DOHH2 (cell line): ENCODE results near the gene PRKN.

Source experiments
- H3F3A ChIP-seq: fragments of 200-600 bp; sonication (generic), shearing (Covaris generic); 2 replicates; pipeline ENCODE4 v1.6.0; 2016; ENCODE audit warnings: antibody characterized with exemption, mild to moderate bottlenecking; ENCODE audit not compliant: control insufficient read depth, insufficient read depth
- H3K27ac ChIP-seq: fragments of 200-600 bp; sonication (generic); 2 replicates; pipeline ENCODE4 v1.5.1; 2014; ENCODE audit warnings: low read depth, mild to moderate bottlenecking, low read length, moderate library complexity
- H3K27me3 ChIP-seq: fragments of 200-600 bp; sonication (generic); 2 replicates; pipeline ENCODE4 v1.6.1; 2014; ENCODE audit warnings: mild to moderate bottlenecking, low read length, mixed read lengths; ENCODE audit not compliant: control insufficient read depth
- H3K36me3 ChIP-seq: fragments of 200-600 bp; sonication (generic); 2 replicates; pipeline ENCODE4 v1.6.1; 2014; ENCODE audit warnings: mild to moderate bottlenecking, low read length, moderate library complexity, mixed read lengths; ENCODE audit not compliant: control insufficient read depth
- H3K4me1 ChIP-seq: fragments of 200-600 bp; sonication (generic); 2 replicates; pipeline ENCODE4 v1.6.1; 2014; ENCODE audit warnings: mild to moderate bottlenecking, low read length, mixed read lengths; ENCODE audit not compliant: control insufficient read depth
- H3K4me2 ChIP-seq: fragments of 200-600 bp; sonication (generic); 2 replicates; pipeline ENCODE4 v1.6.0; 2014; ENCODE audit warnings: mild to moderate bottlenecking, low read length, moderate library complexity
- H3K4me3 ChIP-seq: fragments of 200-600 bp; sonication (generic); 2 replicates; pipeline ENCODE4 v1.5.1; 2014; ENCODE audit warnings: mild to moderate bottlenecking, low read length, mixed read lengths
- H3K79me2 ChIP-seq: fragments of 200-600 bp; sonication (generic); 2 replicates; pipeline ENCODE4 v1.6.1; 2014; ENCODE audit warnings: mild to moderate bottlenecking, low read length, mixed read lengths; ENCODE audit not compliant: control insufficient read depth
- H3K9me2 ChIP-seq: fragments of 200-600 bp; sonication (generic); replicated peaks from 2 replicates; pipeline ENCODE4 v1.6.1; 2014; ENCODE audit warnings: mild to moderate bottlenecking, low read length, mixed read lengths; ENCODE audit not compliant: control insufficient read depth
- H3K9me3 ChIP-seq: fragments of 200-600 bp; sonication (generic); 2 replicates; pipeline ENCODE4 v1.6.1; 2014; ENCODE audit warnings: antibody characterized with exemption, low read length, mixed read lengths; ENCODE audit not compliant: control insufficient read depth, insufficient read depth
- H4K20me1 ChIP-seq: fragments of 200-600 bp; sonication (generic); 2 replicates; pipeline ENCODE4 v1.6.0; 2014; ENCODE audit warnings: low read depth, mild to moderate bottlenecking, antibody characterized with exemption, low read length, moderate library complexity; ENCODE audit not compliant: control insufficient read depth, insufficient read depth
- CTCF ChIP-seq: fragments of 200-600 bp; sonication (generic); IDR thresholded peaks from one replicate; pipeline ENCODE4 v1.5.1; 2014; ENCODE audit warnings: antibody characterized with exemption, mild to moderate bottlenecking, low read depth, low read length; ENCODE audit not compliant: poor library complexity, severe bottlenecking
- EZH2phosphoT487 ChIP-seq: fragments of 200-600 bp; sonication (generic); IDR thresholded peaks from 2 replicates; pipeline ENCODE4 v1.6.1; 2017; ENCODE audit warnings: borderline replicate concordance, mild to moderate bottlenecking, antibody characterized with exemption, low read length, moderate library complexity, mixed read lengths

The PRKN gene

DNA sequence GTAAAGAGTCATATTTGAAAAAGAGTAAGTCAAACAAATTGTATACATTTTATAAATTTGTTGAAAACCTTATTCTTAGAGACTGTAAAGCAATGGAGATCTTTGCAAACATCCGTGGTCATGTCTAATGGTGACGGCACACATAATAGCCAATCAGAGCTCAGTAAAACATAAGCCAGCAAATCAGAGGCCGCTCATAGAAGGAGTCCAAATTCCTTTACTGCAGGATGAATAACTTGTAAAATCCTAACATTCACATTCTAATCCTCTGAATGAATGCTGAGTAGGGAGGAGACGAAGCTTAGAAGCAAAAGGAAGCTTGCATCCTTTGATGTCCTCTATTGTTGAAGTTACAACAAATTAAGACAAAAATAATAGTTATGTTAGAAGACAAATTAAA is 401.7 kb downstream of the PRKN start:
- no peaks in the 10 kb centered on the region for H3K9me3 ChIP-seq
- H3K36me3 ChIP-seq, result no peaks in the 10 kb centered on the region
- no peak overlapping the region for H3K4me2 ChIP-seq
- H3K27ac ChIP-seq, result no peak overlapping the region
- no peaks in the 10 kb centered on the region for H3K4me1 ChIP-seq
- no peaks in the 10 kb centered on the region for H3F3A ChIP-seq
- H3K9me2 ChIP-seq, result no peaks in the 10 kb centered on the region
- H3K27me3 ChIP-seq, result no peaks in the 10 kb centered on the region
- H4K20me1 ChIP-seq, result no peaks in the 10 kb centered on the region
- no peaks in the 10 kb centered on the region for H3K79me2 ChIP-seq
- H3K4me3 ChIP-seq, result no peak overlapping the region
- TF ChIP-seq EZH2phosphoT487 (no peak), CTCF (no peak)

DNA sequence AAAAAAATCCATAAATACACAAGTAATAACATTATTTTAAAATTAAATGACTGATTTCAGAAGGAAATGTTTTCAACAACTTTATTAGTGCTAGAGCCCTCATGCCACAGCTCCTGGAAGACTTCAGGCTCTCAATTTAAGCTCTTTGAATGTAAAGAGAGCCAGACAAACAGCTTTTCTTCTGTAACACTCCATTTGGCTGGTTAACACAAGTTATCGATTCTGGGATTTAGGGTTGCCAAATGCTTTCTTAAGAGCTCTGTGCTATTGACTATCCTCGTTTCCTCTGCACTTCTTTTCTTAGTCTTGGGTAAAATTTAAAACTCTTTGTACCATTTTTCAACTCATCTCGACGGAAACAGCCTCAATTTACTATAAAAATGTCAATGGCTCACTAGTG is 402.5 kb downstream of the PRKN start:
- Histone ChIP-seq H3K4me3 (no peak overlapping the region), H3F3A (no peaks in the 10 kb centered on the region), H3K9me2 (no peaks in the 10 kb centered on the region), H3K27me3 (no peaks in the 10 kb centered on the region), H3K4me1 (no peaks in the 10 kb centered on the region), H3K36me3 (no peaks in the 10 kb centered on the region), H3K4me2 (no peak overlapping the region), H3K79me2 (no peaks in the 10 kb centered on the region), H4K20me1 (no peaks in the 10 kb centered on the region), H3K9me3 (no peaks in the 10 kb centered on the region), H3K27ac (no peak overlapping the region)
- TF ChIP-seq CTCF (no peak), EZH2phosphoT487 (no peak)

- no peaks in the 10 kb centered on the region for H4K20me1 ChIP-seq
- no peaks in the 10 kb centered on the region for H3K9me2 ChIP-seq
- H3K4me3 ChIP-seq, result no peak overlapping the region
- H3K27ac ChIP-seq, result no peak overlapping the region
- no peaks in the 10 kb centered on the region for H3K4me1 ChIP-seq
- H3K27me3 ChIP-seq, result no peaks in the 10 kb centered on the region
- no peak overlapping the region for H3K4me2 ChIP-seq
- H3K79me2 ChIP-seq, result no peaks in the 10 kb centered on the region
- TF ChIP-seq CTCF (no peak), EZH2phosphoT487 (no peak)
- H3K9me3 ChIP-seq, result no peaks in the 10 kb centered on the region
- H3K36me3 ChIP-seq, result no peaks in the 10 kb centered on the region
- no peaks in the 10 kb centered on the region for H3F3A ChIP-seq
Observed at GRCh38 chr6:162315291-162315690, 412.3 kb downstream of the PRKN start.
